ENCODE data around the gene FOXP3.
"Not testable (repeated sequence)": the region's sequence is repeated elsewhere in the genome, so short reads cannot be mapped to it uniquely, and the experiment has no call there.

FOXP3 gene, protein sequence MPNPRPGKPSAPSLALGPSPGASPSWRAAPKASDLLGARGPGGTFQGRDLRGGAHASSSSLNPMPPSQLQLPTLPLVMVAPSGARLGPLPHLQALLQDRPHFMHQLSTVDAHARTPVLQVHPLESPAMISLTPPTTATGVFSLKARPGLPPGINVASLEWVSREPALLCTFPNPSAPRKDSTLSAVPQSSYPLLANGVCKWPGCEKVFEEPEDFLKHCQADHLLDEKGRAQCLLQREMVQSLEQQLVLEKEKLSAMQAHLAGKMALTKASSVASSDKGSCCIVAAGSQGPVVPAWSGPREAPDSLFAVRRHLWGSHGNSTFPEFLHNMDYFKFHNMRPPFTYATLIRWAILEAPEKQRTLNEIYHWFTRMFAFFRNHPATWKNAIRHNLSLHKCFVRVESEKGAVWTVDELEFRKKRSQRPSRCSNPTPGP

DNA sequence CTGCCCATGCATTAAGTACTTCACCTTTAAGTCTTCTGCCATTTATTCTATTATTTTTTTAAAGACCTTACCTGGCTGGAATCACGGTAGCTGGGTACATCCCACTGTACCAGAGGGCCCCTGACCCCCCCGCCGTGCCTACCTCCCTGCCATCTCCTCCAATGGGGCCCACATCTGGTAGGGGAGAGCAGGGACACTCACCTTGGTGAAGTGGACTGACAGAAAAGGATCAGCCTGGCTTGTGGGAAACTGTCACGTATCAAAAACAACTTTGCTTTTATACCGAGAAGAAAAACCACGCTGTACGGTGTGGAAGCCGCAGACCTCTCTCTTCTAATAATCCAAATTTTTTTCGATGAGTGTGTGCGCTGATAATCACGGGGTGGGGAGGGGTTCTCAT is at the start of gene FOXP3:
TSS of gene FOXP3 (minus strand) at position 251 of the 400 bp plus-strand sequence. CDS start 6,205 bp downstream, outside the sequence.
- no peak for DNase-seq

DNA sequence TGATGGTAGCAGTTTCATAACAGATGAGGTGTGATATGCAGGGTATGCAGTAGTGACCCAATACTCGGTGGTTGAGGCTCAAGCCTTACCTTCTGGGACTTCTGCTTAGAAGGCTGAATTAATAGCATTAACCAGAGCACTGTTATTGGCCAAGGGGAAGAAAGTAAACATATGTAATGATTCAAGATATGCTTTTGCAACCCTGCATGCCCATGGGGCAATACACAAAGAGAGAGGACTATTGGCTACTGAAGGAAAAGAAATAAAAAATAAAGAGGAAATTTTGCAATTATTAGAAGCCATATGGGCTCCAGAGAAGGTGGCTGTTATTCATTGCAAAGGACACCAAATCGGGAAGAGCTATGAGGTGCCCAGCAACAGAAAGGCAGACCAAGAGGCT is 47.7 kb upstream of the FOXP3 start:
- no peak for DNase-seq

DNA sequence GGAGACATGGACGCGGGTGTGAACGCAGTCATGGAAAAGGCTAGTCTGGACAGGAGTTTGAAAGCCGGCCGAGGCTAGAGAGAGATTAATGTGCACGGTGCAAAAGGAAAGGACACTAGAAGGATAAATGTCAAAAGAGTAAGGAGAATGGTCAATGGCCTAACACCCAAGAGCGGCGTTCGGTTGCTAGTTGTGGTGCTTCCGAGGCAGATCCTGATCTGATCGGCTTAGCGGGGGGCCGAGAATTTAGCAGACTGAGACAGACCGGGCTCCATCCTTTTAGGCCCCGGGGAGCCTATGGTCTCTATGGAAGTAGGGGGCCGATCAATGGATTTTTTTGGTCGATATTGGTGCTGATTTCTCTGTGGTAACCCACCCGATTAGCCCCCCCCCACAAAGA is 45.9 kb upstream of the FOXP3 start:
- DNase-seq: no peak

DNA sequence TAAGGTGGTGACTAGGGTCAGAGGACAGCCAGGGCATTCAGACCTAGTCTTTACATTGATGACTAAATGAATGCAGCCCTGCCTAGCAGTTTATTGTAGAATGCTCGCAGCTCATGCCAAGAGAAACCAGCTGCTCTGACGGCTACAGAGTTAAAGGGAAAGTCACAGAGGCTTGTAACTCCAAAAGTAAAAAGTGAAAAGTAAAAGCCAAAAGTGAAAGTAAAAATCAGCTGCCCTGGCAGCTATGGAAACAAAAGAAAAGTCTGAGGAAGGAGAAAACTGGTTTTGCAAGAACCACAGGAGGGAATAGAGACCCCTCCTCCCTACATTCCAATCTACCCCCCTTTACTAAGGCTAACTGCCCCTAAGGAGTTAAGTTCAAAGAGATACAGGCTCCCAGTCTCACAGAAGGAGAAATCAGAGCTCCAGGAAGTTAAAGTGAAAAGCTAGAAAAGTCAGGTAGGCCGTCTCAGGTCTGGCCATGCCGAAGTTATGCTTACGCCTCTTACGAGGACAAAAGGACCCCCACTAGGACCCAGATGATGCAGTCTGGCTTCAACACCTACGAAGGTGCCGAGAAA is 45.0 kb upstream of the FOXP3 start:
- DNase-seq: no peak

DNA sequence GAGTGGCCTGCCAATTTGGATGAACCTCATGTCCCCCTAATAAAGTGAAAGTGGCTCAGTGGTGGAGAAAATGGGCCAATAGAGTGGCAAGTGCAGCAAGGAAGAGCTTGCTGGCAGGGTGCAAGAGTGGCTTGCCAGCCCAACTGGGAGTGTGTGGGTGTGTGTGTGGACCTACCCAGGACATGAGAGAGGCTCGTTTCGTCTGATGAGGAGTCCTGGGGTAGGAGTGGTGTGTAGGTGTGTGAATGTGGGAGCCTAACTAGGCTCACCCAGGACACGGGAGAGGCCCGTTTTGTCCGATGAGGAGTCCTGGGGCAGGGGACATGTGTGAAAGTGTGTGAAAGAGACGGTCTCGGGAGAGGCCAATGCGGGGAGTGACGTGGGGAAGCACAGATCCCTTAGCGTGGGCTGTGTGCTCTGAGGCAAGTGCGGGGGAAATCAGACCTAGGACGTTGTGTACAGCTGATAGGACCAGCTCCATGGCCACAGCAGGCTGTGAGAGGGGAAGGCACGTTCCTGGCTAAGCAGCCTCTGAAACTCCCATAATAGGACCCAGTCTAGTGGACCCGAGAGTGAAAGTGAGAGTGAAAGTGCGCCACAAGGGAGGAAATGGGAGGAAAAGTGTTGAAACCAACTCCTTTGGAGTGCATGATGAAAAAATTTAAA is 44.2 kb upstream of the FOXP3 start:
- DNase-seq: no peak

DNA sequence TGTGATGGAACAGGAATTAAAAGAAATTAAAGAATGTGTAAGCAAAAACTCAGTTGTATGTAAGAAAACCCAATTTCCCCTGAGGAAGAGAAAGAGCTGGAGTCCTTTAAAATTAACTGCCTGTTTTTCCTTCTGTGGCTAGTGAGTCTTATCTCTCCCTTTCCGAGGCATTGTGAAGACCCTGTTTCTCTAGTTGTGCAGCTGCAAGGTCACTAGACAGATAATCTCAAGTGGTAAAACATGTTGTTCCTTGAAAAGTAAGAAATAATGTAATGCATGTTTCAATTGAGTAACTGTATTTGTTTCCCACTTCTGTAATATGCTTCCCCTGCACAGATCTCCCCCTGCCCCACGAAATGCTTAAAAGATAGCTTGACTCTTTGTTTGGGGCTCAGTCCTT is 43.3 kb upstream of the FOXP3 start:
- DNase-seq: not testable (repeated sequence)

DNA sequence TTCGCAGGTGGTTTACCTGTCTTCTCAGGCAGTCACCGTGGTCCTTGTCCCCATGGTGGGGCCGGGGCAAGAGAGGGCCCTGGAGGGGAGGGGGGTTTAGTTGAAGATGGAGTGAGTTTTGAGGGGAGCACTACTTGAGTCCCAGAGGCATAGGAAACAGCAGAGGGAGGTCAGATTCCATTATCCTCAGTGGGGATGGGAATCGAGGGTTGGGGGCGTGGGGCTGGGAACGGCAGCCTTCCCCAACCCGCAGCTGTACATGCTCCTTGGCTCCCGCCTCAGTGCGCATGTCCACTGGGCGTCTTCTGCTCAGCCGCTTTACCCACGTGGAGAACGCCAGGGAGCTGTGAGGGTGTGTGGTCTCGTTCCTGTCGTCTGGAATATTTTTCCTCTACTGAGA is 38.8 kb upstream of the FOXP3 start, which contains the start of gene GAGE10:
TSS of gene GAGE10 (plus strand) at position 301 of the 400 bp plus-strand sequence. CDS start 1,214 bp downstream, outside the sequence.
- DNase-seq: no peak

DNA sequence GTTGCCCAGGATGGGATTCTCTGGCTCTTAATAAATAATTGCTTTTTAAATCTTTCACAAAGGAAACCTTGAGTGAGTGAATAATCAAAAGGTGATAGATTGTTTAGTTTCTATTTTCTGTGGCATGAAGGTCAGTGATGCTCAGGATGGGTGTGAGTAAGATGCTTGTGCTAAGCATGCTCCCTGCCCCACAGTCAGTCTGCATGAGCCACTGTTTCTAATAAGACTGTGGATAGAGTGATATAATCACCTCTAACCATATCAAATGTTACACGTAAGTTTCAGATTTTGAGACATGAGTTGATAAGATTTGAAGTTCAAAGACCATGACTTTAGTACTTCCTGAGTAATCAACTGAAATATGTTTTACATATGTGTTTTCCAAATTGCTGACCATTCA is 36.2 kb upstream of the FOXP3 start:
- DNase-seq: no peak

DNA sequence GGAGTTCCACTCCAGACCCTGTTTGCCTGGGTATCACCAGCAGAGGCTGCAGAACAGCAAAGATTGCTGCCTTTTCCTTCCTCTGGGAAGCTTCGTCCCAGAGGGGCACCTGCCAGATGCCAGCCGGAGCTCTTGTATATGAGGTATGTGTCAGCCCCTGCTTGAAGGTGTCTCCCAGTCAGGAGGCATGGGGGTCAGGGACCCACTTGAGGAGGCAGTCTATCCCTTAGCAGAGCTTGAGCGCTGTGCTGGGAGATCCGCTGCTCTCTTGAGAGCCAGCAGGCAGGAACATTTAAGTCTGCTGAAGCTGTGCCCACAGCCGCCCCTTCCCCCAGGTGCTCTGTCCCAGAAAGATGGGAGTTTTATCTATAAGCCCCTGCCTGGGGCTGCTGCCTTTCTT is 34.8 kb upstream of the FOXP3 start:
- DNase-seq: not testable (repeated sequence)

DNA sequence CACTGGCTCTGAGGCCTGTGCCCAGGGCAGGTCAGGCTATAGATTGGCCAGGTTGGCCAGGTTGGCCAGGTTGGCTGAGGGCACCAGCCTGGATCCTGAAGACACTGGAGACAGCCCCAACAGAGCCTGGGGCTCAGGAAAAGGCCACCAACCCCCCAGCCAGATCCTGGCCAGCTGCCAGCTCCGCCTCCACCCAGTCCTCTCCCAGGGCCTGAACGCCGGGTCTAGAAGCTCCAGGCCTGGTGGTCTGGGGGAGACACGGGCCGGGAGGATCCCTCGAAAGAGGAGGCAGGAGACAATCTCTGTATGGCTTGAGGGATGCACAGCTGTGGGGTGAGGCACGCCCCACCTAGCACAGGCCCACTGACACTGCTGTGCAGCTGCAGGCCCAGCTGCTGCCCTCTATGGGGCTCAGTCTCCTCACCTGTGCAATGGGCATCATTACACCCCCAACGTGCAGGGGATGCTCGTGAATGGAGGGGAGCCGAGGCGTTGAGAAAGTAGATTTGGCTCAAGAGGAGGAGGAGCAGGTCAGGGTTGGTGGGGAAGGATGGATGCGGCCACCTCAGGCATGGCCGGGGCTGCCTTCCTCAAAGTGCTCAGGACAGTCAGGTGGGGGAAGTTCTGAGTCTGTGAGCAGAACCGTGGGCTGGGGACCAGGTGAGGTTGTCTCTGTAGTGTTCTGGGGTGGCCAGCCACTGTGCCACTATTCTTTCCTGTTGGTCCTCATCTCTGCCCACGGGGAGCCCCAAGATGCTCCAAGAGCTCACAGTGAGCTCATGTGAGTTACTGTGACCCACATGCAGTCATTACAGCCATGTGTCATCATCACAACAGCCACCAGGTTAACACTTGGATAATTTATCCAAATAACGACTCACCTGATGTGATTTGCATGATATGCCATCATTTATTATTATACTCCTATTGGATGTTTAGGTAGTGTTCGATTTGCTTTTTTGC is 28.2 kb upstream of the FOXP3 start:
- no peak for DNase-seq

DNA sequence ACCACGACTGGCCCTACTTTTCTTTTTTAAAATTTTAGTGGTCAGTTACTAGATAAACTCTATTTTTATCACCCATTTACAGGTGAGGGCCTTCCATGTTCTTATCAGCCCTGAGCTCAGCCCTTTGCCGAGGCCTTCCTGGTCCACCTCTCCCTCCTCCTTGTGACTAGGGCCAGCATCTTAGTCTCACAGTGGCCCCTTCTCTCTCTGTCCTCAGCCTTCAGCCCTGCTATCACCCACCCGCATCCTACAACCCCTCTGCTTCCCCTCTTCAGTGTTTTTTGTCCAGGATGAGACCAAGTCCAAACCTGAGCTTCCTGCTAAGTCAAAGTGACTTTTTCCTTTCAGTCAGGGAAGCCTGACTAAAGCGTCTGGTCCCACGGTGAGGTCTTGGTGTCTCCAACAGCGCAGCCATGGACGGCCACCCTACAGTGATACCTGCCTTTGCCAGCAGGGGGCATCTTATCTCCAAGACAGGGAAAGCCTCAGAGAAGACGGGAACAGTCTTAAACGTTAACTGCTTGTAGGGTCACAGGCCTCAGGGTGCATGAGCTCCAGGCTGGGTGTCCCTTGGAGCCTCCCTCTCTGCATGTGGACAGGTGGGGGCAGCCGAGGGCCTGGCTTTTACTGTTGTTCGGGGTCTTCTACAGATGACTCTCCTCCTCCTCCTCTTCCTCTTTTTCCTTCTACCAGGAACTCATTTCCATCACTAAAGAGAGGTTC is 27.3 kb upstream of the FOXP3 start:
- DNase-seq: peak; percentile 2 to 61 (median 32)

DNA sequence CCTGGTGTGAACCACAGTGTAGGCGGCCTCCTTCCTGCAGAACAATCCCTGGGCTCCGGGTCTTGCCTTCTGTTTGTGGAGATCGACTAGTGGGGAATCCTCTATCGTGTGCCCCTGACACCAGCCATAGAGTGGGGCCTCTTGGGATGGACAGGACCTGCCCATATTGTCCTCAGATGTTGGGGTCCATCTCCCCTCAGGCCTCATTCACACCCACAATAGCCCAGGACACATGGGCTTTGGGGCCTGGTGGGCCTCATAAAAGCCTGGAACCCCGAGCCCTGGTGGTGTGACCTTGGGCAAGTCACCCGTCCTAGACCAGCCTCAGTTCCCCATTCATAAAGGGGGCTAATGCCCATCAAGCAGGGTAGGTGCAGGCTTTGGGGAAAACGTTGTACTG is 25.7 kb upstream of the FOXP3 start:
- DNase-seq: no peak

DNA sequence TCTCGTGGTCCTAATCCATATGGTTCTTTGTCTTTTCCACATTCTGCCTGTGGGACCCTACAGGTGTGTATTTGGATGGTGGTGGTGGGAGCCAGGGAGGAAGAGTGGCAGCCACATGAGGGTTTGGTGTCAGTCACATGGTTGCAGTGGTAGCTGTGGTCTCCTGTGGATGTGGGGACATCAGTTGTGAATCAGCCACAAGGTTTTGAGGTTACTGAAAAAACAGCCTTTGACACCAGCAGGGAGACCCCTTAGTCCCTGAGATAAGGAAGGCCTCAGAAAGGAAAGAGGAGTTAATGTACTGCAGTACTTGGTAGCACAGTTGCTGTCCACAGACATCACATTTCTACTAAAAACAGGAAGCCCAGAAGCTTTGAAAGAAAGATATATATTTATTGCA is 23.2 kb upstream of the FOXP3 start:
- DNase-seq: no peak

DNA sequence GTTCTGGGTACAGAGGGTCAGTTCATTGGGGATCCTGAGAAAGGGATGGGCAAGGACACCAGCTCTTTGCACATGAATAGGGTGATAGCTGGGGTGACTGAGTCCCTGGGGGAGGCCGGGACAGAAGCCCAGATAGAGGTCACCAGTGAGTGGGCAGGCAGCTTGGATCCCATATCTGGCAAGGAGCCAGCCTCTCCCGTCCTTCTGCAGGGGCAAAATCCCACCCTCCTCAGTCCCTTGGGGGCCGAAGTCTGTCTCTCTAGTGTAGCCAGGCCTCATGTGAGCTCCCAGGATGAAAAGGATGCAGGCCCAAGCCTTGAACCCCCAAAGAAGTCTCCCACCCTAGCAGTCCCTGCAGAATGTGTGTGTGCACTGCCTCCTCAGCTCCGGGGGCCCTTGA is 22.1 kb upstream of the FOXP3 start:
- DNase-seq: no peak

DNA sequence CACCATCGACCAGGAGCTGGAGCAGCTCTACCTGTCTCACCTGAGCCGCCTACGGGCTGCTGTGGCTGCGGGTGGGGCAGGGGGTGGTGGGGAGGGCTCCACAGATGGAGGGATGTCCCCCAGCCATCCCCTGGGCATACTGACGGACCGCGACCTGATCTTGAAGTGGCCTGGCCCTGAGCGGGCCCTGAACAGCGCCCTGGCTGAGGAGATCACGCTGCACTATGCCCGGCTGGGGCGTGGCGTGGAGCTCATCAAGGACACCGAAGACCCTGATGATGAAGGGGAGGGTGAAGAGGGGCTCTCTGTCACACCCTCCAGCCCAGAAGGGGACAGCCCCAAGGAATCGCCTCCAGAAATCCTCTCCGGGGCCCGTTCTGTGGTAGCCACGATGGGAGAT is 21.6 kb upstream of the FOXP3 start:
- no peak for DNase-seq

DNA sequence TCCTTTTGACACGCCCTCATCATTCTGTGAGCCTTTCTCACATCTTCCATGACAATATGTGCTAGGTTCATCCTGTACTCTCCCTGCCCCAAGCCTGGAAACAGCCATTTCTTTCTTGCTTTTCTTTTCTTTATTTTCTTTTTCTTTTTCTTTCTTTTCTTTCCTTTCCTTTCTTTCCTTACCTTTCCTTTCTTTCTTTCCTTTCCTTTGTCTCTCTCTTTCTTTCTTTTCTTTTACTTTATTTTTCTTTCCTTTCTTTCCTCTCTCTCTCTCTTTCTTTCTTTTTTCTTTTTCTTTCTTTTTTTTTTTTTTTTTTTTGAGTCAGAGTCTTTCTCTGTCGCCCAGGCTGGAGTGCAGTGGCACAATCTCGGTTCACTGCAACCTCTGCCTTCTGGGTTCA is 19.7 kb upstream of the FOXP3 start:
- DNase-seq: no peak

DNA sequence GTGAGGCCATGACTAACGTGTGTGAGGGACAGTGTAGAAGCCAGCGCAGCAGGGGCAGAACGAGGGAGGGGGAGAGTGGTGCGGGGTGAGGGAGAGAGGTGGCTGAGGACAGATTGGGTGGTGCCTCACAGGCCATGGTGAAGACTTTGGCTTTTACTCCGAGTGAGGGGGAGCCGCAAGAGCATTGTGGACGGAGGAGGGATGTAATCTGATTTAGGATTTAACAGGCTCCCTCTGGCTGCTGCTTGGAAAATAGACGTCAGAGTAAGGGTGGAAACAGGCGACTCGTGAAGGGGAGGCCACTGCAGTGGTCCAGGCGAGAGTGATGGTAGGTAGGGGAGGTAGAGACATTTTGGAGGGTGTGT is 18.1 kb upstream of the FOXP3 start:
- DNase-seq: peak in 1 of 3 experiments; percentile 17

DNA sequence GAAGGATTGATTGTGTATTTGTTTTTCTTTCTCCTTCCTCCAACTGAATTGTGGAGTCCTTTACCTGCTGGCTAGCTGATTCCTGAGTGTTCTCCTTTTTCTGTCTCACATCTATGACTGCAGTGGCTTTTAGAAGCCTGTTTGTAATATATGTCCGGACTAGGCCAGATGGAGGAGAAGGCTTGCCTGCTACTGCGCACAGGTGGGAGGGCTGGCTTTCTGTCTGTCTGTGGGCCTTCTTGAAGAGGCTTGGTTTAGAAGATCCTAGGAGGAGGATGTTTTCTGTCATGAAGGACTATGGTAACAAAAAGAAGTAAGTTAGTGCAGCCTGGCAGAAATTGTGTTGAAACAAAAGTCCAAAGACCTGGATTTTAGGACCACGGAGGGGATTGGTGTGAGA is 13.6 kb upstream of the FOXP3 start:
- no peak for DNase-seq

DNA sequence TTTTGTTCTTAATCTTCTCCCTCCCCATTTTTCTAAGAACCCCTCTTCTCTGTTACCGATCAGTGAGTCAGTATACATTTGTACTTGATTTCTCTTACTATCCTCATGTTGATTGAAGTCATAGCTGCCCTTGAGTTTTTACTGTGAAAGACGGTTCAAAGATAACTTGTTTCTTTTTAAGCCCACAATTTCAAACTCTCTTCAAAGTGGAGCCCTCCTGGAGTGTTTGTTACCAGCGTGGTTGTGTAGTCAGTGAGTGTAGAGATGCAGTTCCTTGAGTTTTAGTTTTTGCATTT is 13.0 kb upstream of the FOXP3 start:
- no peak for DNase-seq

DNA sequence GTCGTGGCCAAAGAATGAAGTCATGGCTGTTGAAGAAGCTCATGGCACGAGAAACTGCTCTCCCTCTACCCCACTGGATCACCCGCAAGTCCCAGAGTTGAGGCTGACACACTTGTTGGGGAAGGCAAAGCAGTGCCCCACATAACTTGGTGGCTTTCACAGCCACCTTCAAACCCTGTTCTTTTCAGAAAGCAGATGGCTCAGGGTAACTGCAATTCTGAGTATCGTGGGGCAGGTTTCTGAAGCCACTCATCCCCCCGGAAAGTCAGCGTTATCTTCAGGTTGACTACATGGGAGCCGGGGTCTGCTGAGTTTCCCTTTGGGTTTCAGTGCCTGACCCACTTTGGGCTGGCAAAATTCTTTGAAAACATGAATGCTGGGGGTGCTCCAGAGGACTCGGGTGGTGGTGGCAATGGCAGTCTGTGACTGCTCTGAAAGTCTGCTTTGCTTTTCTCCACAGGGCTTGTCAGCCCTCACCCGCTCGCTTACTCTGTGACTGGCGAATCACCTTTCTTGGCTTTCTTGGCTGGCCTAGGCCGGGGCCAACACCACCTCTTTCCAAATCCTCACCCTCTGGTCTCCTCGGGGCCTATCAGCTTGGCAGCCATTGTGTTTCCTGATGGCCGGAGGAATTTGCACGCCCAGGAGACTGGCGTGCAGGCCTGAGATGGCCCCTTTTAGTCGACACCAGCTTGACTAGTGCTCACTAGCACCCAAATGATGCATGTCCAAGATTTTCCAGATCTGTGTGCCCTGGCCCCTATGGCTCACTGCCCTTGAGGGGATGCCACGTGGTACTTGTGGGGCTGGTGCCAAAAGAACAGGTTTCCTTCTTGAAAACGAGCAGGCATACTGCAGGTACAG is 12.4 kb upstream of the FOXP3 start:
- no peak for DNase-seq

DNA sequence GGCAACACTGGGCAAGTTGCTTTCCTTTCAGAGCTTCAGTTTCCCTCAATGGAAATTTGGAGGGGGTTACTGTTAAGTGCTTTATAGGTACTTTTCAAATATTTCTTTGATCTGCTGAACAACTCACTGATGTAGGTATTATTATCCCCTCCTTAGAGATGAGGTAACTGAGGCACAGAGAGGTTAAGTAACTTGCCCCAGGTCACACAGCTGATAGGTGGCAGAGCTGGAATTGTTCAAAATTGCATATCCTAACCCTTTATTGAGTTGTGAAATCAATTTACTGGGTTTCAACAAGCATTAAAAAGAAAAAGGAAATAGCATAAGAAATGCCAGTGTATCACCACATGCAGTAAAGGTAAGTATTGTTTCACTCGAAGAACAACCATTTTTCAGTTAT is 11.7 kb upstream of the FOXP3 start:
- no peak for DNase-seq

All from NCI-H1417 (cell line).